OCI-LY7 (cell line): ENCODE results near the gene ALG5. TPM values are rescaled to one million over a fixed set of nuclear protein-coding genes. Genes with fewer than 3 reads are reported as not detected.

Source experiments
- BruUV-seq: library from RNA; stranded (reverse); fragments of 400-500 nt; replicated peaks from 2 replicates; lab custom pipeline; 2021; lab: Mats Ljungman, UMichigan
- CTCF ChIA-PET: fragments of 300-600 bp; sonication (Branson Sonifier 250); formaldehyde crosslinking; loops from one replicate; lab custom pipeline; 2022; ENCODE audit warnings: antibody characterized with exemption; ENCODE audit not compliant: unreplicated experiment; lab: Charles Lee
- POLR2A ChIA-PET: fragments of 300-600 bp; sonication (Branson Sonifier 250); formaldehyde crosslinking; loops from one replicate; lab custom pipeline; 2022; ENCODE audit warnings: antibody characterized with exemption; lab: Charles Lee
- DNase-seq: peaks from one replicate; pipeline ENCODE4 v3.0.0-alpha.2; 2015; ENCODE audit warnings: low spot score
- H2AFZ ChIP-seq: fragments of 200-600 bp; sonication (generic), shearing (Covaris generic); 2 replicates; pipeline ENCODE4 v1.6.1; 2014; ENCODE audit warnings: mild to moderate bottlenecking, antibody characterized with exemption, low read length, moderate library complexity
- H3K27ac ChIP-seq: fragments of 200-600 bp; sonication (generic); 2 replicates; pipeline ENCODE4 v1.5.1; 2014; ENCODE audit warnings: mixed run types, low read depth, mild to moderate bottlenecking, moderate library complexity, low read length, inconsistent platforms; ENCODE audit not compliant: poor library complexity, severe bottlenecking
- H3K36me3 ChIP-seq: fragments of 200-600 bp; sonication (generic); 2 replicates; pipeline ENCODE4 v1.6.1; 2014; ENCODE audit warnings: mild to moderate bottlenecking, antibody characterized with exemption, low read length, moderate library complexity, mixed read lengths; ENCODE audit not compliant: insufficient read depth
- H3K4me1 ChIP-seq: fragments of 200-600 bp; sonication (generic); 2 replicates; pipeline ENCODE4 v1.5.1; 2014; ENCODE audit warnings: mild to moderate bottlenecking, low read length; ENCODE audit not compliant: insufficient read depth, poor library complexity, severe bottlenecking
- H3K4me2 ChIP-seq: fragments of 200-600 bp; sonication (generic); 2 replicates; pipeline ENCODE4 v1.6.1; 2014; ENCODE audit warnings: mild to moderate bottlenecking, low read length
- H3K4me3 ChIP-seq: fragments of 200-600 bp; sonication (generic); 2 replicates; pipeline ENCODE4 v1.5.1; 2014; ENCODE audit warnings: mild to moderate bottlenecking, low read depth, low read length; ENCODE audit not compliant: poor library complexity, severe bottlenecking
- H3K79me2 ChIP-seq: fragments of 200-600 bp; sonication (generic); 2 replicates; pipeline ENCODE4 v1.6.1; 2016; ENCODE audit warnings: low read depth, mild to moderate bottlenecking, low read length, moderate library complexity, mixed read lengths; ENCODE audit not compliant: insufficient read depth
- H3K9me2 ChIP-seq: fragments of 200-600 bp; sonication (generic); 2 replicates; pipeline ENCODE4 v1.6.1; 2016; ENCODE audit warnings: mild to moderate bottlenecking, low read length, mixed read lengths; ENCODE audit not compliant: insufficient read depth
- H3K9me3 ChIP-seq: fragments of 200-600 bp; sonication (generic); 2 replicates; pipeline ENCODE4 v1.6.1; 2014; ENCODE audit warnings: mild to moderate bottlenecking, mixed run types, low read length, mixed read lengths
- H4K20me1 ChIP-seq: fragments of 200-600 bp; sonication (generic); 2 replicates; pipeline ENCODE4 v1.6.1; 2014; ENCODE audit warnings: mild to moderate bottlenecking, antibody characterized with exemption, low read length, moderate library complexity, mixed read lengths; ENCODE audit not compliant: insufficient read depth
- CTCF ChIP-seq: fragments of 200-600 bp; sonication (generic); conservative IDR thresholded peaks from 2 replicates; pipeline ENCODE4 v1.5.1; 2014; ENCODE audit warnings: mild to moderate bottlenecking, antibody characterized with exemption, low read length, moderate library complexity, mixed read lengths
- EZH2phosphoT487 ChIP-seq: fragments of 200-600 bp; sonication (generic); IDR thresholded peaks from 2 replicates; pipeline ENCODE4 v1.6.1; 2018; ENCODE audit warnings: low read depth, borderline replicate concordance, mild to moderate bottlenecking, mixed run types, antibody characterized with exemption, low read length, moderate library complexity, mixed read lengths
- intact Hi-C: fragments of 100-400 bp; cut with micrococcal nuclease; formaldehyde crosslinking; loops from one replicate; pipeline ENCODE4 v1.10.0; 2022; ENCODE audit not compliant: unreplicated experiment
- total RNA-seq, 2 experiments: library from RNA; depleted of rRNA in 1 of 2; stranded (reverse); fragments of >200 nt in 1 of 2; shearing (Covaris generic) in 1 of 2; gene quantifications; 2 replicates each; pipeline ENCODE4 v1.2.3, GENCODE V29; 2014 to 2022

Gene ALG5
- total RNA-seq, 2 experiments from 2014 or later, result 23.8 to 31.6 TPM

- peak overlapping the region; percentile 96 for H3K4me2 ChIP-seq
- H2AFZ ChIP-seq, result peak overlapping the region; percentile 38; the same call in 1 of the 2 replicates
- H3K36me3 ChIP-seq, result no peaks in the 10 kb centered on the region
- H3K4me1 ChIP-seq, result peaks cover 85% of the 10 kb centered on the region
- POLR2A ChIA-PET, result no interaction called here
- H3K9me3 ChIP-seq, result no peaks in the 10 kb centered on the region
- H4K20me1 ChIP-seq, result no peaks in the 10 kb centered on the region
- peaks cover 50% of the 10 kb centered on the region for H3K79me2 ChIP-seq
- no TSS peak for BruUV-seq
- H3K27ac ChIP-seq, result peak overlapping the region; percentile 76
- peak; percentile 70 for DNase-seq
- CTCF ChIA-PET, result no interaction called here
- no peak for TF ChIP-seq EZH2phosphoT487
- no peak for TF ChIP-seq CTCF
- no peaks in the 10 kb centered on the region for H3K9me2 ChIP-seq
- peak overlapping the region; percentile 84 for H3K4me3 ChIP-seq
- intact Hi-C loops, result loop anchor here (2.0 kb wide), 1 partner anchor 101 kb away; the partner anchor contains the start of gene RFXAP
These were observed 79.8 kb downstream of the ALG5 start for GRCh38 chr13:36919171-36919832.

- no peaks in the 10 kb centered on the region for H3K36me3 ChIP-seq
- no peak for TF ChIP-seq CTCF
- TF ChIP-seq EZH2phosphoT487, result no peak
- peak overlapping the region; percentile 84 for H3K4me3 ChIP-seq
- peaks cover 55% of the 10 kb centered on the region for H3K79me2 ChIP-seq
- no peaks in the 10 kb centered on the region for H3K9me3 ChIP-seq
- no peaks in the 10 kb centered on the region for H4K20me1 ChIP-seq
- intact Hi-C loops, result loop anchor here (2.0 kb wide), 1 partner anchor 100 kb away; the partner anchor contains the start of gene RFXAP
- peaks cover 84% of the 10 kb centered on the region for H3K4me1 ChIP-seq
- POLR2A ChIA-PET, result interaction anchor here (0.6 to 2.2 kb wide), 2 partner anchors 45 to 63 kb away, joined by 3 to 5 read pairs; no protein-coding TSS in a partner anchor
- CTCF ChIA-PET, result no interaction called here
- no peaks in the 10 kb centered on the region for H3K9me2 ChIP-seq
- H2AFZ ChIP-seq, result peak overlapping the region; percentile 38; the same call in 1 of the 2 replicates
- no TSS peak for BruUV-seq
- H3K4me2 ChIP-seq, result peak overlapping the region; percentile 96
- DNase-seq, result peak; percentile 74
- H3K27ac ChIP-seq, result peak overlapping the region; percentile 76
These were observed 80.7 kb downstream of the ALG5 start for GRCh38 chr13:36918246-36919131.
